Measurements from ENCODE around the gene INPP4B. TPM values are rescaled to one million over a fixed set of nuclear protein-coding genes. Genes with fewer than 3 reads are reported as not detected.

INPP4B gene
- total RNA-seq = 7.8 TPM
- 2.3 TPM for polyA plus RNA-seq
- long read RNA-seq, donor 1 = 0 reads
- long read RNA-seq, donor 2 = 0 reads
- long read RNA-seq, donor 3 = 0 reads
- long read RNA-seq, donor 4 = 0 reads
- long read RNA-seq, donor 5 = 0 reads
- long read RNA-seq, donor 6 = 0 reads
- long read RNA-seq, donor 7, partial matches to known transcripts = 0 of 1 reads
- long read RNA-seq, donor 7, other reads (novel, unspliced or antisense) = 0 of 1 reads
- long read RNA-seq, donor 8 = 0 reads
- long read RNA-seq, donor 9 = 0 reads
- long read RNA-seq, donor 10 = 0 reads

- Histone ChIP-seq H3K9me3 (ENCODE audit: control insufficient read depth in 2 of 2, insufficient read depth in 1 of 2, low read length in 1 of 2) (no peaks in the 10 kb centered on the region), H3K27ac (ENCODE audit: low read depth in 1 of 2, low read length in 1 of 2) (peak within 1 kb of the TSS in 1 of 2 donors; percentile 36), H3K4me3 (ENCODE audit: low read length in 2 of 2) (peak within 1 kb of the TSS; percentile 64 to 73), H3K27me3 (ENCODE audit: control insufficient read depth in 2 of 2, insufficient read depth in 1 of 2, low read length in 1 of 2) (peaks cover 0 to 25% of the 10 kb centered on the region in 2 donors), H3K36me3 (ENCODE audit: control insufficient read depth in 2 of 2, insufficient read depth in 2 of 2, low read length in 1 of 2) (no peaks in the 10 kb centered on the region), H3K4me1 (ENCODE audit: control insufficient read depth in 2 of 2, insufficient read depth in 2 of 2, low read length in 2 of 2) (peaks cover 7 to 18% of the 10 kb centered on the region in 2 donors)
- WGBS = under 1% methylated on average over 55 of the region's 55 CpGs
- peak in 8 of 9 donors; percentile 45 to 84 (median 59) for DNase-seq (ENCODE audit: low read depth in 6 of 9, low spot score in 9 of 9)
Measured at GRCh38 chr4:142846108-142846728, at the start of gene INPP4B. Gene INPP4B, minus strand, starts transcription at chr4:142846301.

- no peaks in the 10 kb centered on the region for H3K36me3 ChIP-seq (ENCODE audit: control insufficient read depth in 2 of 2, insufficient read depth in 2 of 2, low read length in 1 of 2)
- H3K4me1 ChIP-seq (ENCODE audit: control insufficient read depth in 2 of 2, insufficient read depth in 2 of 2, low read length in 2 of 2) = no peaks in the 10 kb centered on the region
- WGBS = 91% methylated on average over 3 of the region's 3 CpGs
- no peak overlapping the region for H3K27ac ChIP-seq (ENCODE audit: low read depth in 1 of 2, low read length in 1 of 2)
- peaks cover 0 to 7% of the 10 kb centered on the region in 2 donors for H3K9me3 ChIP-seq (ENCODE audit: control insufficient read depth in 2 of 2, insufficient read depth in 1 of 2, low read length in 1 of 2)
- H3K4me3 ChIP-seq (ENCODE audit: low read length in 2 of 2) = no peak overlapping the region
- no peaks in the 10 kb centered on the region for H3K27me3 ChIP-seq (ENCODE audit: control insufficient read depth in 2 of 2, insufficient read depth in 1 of 2, low read length in 1 of 2)
- DNase-seq (ENCODE audit: low read depth in 6 of 9, low spot score in 9 of 9) = no peak
Measured at GRCh38 chr4:142893012-142893411, 46.9 kb upstream of the INPP4B start.

GRCh38 chr4:142886566-142886965 is 40.5 kb upstream of the INPP4B start:
- Histone ChIP-seq H3K4me1 (ENCODE audit: control insufficient read depth in 2 of 2, insufficient read depth in 2 of 2, low read length in 2 of 2) (no peaks in the 10 kb centered on the region), H3K36me3 (ENCODE audit: control insufficient read depth in 2 of 2, insufficient read depth in 2 of 2, low read length in 1 of 2) (no peaks in the 10 kb centered on the region), H3K27me3 (ENCODE audit: control insufficient read depth in 2 of 2, insufficient read depth in 1 of 2, low read length in 1 of 2) (no peaks in the 10 kb centered on the region), H3K9me3 (ENCODE audit: control insufficient read depth in 2 of 2, insufficient read depth in 1 of 2, low read length in 1 of 2) (no peaks in the 10 kb centered on the region), H3K4me3 (ENCODE audit: low read length in 2 of 2) (no peak overlapping the region), H3K27ac (ENCODE audit: low read depth in 1 of 2, low read length in 1 of 2) (no peak overlapping the region)
- no peak for DNase-seq (ENCODE audit: low read depth in 6 of 9, low spot score in 9 of 9)
- 94% methylated on average over 5 of the region's 5 CpGs for WGBS

- Histone ChIP-seq H3K36me3 (ENCODE audit: control insufficient read depth in 2 of 2, insufficient read depth in 2 of 2, low read length in 1 of 2) (no peaks in the 10 kb centered on the region), H3K4me3 (ENCODE audit: low read length in 2 of 2) (no peak overlapping the region), H3K4me1 (ENCODE audit: control insufficient read depth in 2 of 2, insufficient read depth in 2 of 2, low read length in 2 of 2) (no peaks in the 10 kb centered on the region), H3K27me3 (ENCODE audit: control insufficient read depth in 2 of 2, insufficient read depth in 1 of 2, low read length in 1 of 2) (no peaks in the 10 kb centered on the region), H3K27ac (ENCODE audit: low read depth in 1 of 2, low read length in 1 of 2) (no peak overlapping the region), H3K9me3 (ENCODE audit: control insufficient read depth in 2 of 2, insufficient read depth in 1 of 2, low read length in 1 of 2) (no peaks in the 10 kb centered on the region)
- WGBS = 77% methylated on average over 4 of the region's 4 CpGs
- DNase-seq (ENCODE audit: low read depth in 6 of 9, low spot score in 9 of 9) = peak in 3 of 9 donors; percentile 2 to 33 (median 10)
Measured at GRCh38 chr4:142883040-142883832, 37.1 kb upstream of the INPP4B start.

- no peaks in the 10 kb centered on the region for H3K9me3 ChIP-seq (ENCODE audit: control insufficient read depth in 2 of 2, insufficient read depth in 1 of 2, low read length in 1 of 2)
- H3K36me3 ChIP-seq (ENCODE audit: control insufficient read depth in 2 of 2, insufficient read depth in 2 of 2, low read length in 1 of 2) = no peaks in the 10 kb centered on the region
- no peaks in the 10 kb centered on the region for H3K4me1 ChIP-seq (ENCODE audit: control insufficient read depth in 2 of 2, insufficient read depth in 2 of 2, low read length in 2 of 2)
- no peak for DNase-seq (ENCODE audit: low read depth in 6 of 9, low spot score in 9 of 9)
- no peaks in the 10 kb centered on the region for H3K27me3 ChIP-seq (ENCODE audit: control insufficient read depth in 2 of 2, insufficient read depth in 1 of 2, low read length in 1 of 2)
- WGBS = 96% methylated on average over 5 of the region's 5 CpGs
- H3K4me3 ChIP-seq (ENCODE audit: low read length in 2 of 2) = no peak overlapping the region
- H3K27ac ChIP-seq (ENCODE audit: low read depth in 1 of 2, low read length in 1 of 2) = no peak overlapping the region
Measured at GRCh38 chr4:142882159-142882558, 36.1 kb upstream of the INPP4B start.

GRCh38 chr4:142881331-142881730 is 35.2 kb upstream of the INPP4B start:
- H3K4me3 ChIP-seq (ENCODE audit: low read length in 2 of 2) = no peak overlapping the region
- no peak for DNase-seq (ENCODE audit: low read depth in 6 of 9, low spot score in 9 of 9)
- WGBS = 90% methylated on average over 2 of the region's 2 CpGs
- H3K36me3 ChIP-seq (ENCODE audit: control insufficient read depth in 2 of 2, insufficient read depth in 2 of 2, low read length in 1 of 2) = no peaks in the 10 kb centered on the region
- H3K27ac ChIP-seq (ENCODE audit: low read depth in 1 of 2, low read length in 1 of 2) = no peak overlapping the region
- no peaks in the 10 kb centered on the region for H3K4me1 ChIP-seq (ENCODE audit: control insufficient read depth in 2 of 2, insufficient read depth in 2 of 2, low read length in 2 of 2)
- no peaks in the 10 kb centered on the region for H3K27me3 ChIP-seq (ENCODE audit: control insufficient read depth in 2 of 2, insufficient read depth in 1 of 2, low read length in 1 of 2)
- no peaks in the 10 kb centered on the region for H3K9me3 ChIP-seq (ENCODE audit: control insufficient read depth in 2 of 2, insufficient read depth in 1 of 2, low read length in 1 of 2)

- H3K4me1 ChIP-seq (ENCODE audit: control insufficient read depth in 2 of 2, insufficient read depth in 2 of 2, low read length in 2 of 2) = no peaks in the 10 kb centered on the region
- no peaks in the 10 kb centered on the region for H3K27me3 ChIP-seq (ENCODE audit: control insufficient read depth in 2 of 2, insufficient read depth in 1 of 2, low read length in 1 of 2)
- WGBS = 98% methylated on average over 2 of the region's 2 CpGs
- H3K9me3 ChIP-seq (ENCODE audit: control insufficient read depth in 2 of 2, insufficient read depth in 1 of 2, low read length in 1 of 2) = peaks cover 0 to 3% of the 10 kb centered on the region in 2 donors
- H3K27ac ChIP-seq (ENCODE audit: low read depth in 1 of 2, low read length in 1 of 2) = no peak overlapping the region
- no peaks in the 10 kb centered on the region for H3K36me3 ChIP-seq (ENCODE audit: control insufficient read depth in 2 of 2, insufficient read depth in 2 of 2, low read length in 1 of 2)
- DNase-seq (ENCODE audit: low read depth in 6 of 9, low spot score in 9 of 9) = no peak
- H3K4me3 ChIP-seq (ENCODE audit: low read length in 2 of 2) = no peak overlapping the region
Measured at GRCh38 chr4:142875117-142875516, 29.0 kb upstream of the INPP4B start.

- no peak for DNase-seq (ENCODE audit: low read depth in 6 of 9, low spot score in 9 of 9)
- WGBS = 100% methylated on average over 1 of the region's 1 CpG
- Histone ChIP-seq H3K4me3 (ENCODE audit: low read length in 2 of 2) (no peak overlapping the region), H3K4me1 (ENCODE audit: control insufficient read depth in 2 of 2, insufficient read depth in 2 of 2, low read length in 2 of 2) (no peaks in the 10 kb centered on the region), H3K27me3 (ENCODE audit: control insufficient read depth in 2 of 2, insufficient read depth in 1 of 2, low read length in 1 of 2) (no peaks in the 10 kb centered on the region), H3K27ac (ENCODE audit: low read depth in 1 of 2, low read length in 1 of 2) (no peak overlapping the region), H3K9me3 (ENCODE audit: control insufficient read depth in 2 of 2, insufficient read depth in 1 of 2, low read length in 1 of 2) (peaks cover 0 to 3% of the 10 kb centered on the region in 2 donors), H3K36me3 (ENCODE audit: control insufficient read depth in 2 of 2, insufficient read depth in 2 of 2, low read length in 1 of 2) (no peaks in the 10 kb centered on the region)
Measured at GRCh38 chr4:142874684-142875083, 28.6 kb upstream of the INPP4B start.

GRCh38 chr4:142866685-142867084 is 20.6 kb upstream of the INPP4B start:
- no peak for DNase-seq (ENCODE audit: low read depth in 6 of 9, low spot score in 9 of 9)
- Histone ChIP-seq H3K27ac (ENCODE audit: low read depth in 1 of 2, low read length in 1 of 2) (no peak overlapping the region), H3K9me3 (ENCODE audit: control insufficient read depth in 2 of 2, insufficient read depth in 1 of 2, low read length in 1 of 2) (no peaks in the 10 kb centered on the region), H3K4me1 (ENCODE audit: control insufficient read depth in 2 of 2, insufficient read depth in 2 of 2, low read length in 2 of 2) (no peaks in the 10 kb centered on the region), H3K4me3 (ENCODE audit: low read length in 2 of 2) (no peak overlapping the region), H3K36me3 (ENCODE audit: control insufficient read depth in 2 of 2, insufficient read depth in 2 of 2, low read length in 1 of 2) (no peaks in the 10 kb centered on the region), H3K27me3 (ENCODE audit: control insufficient read depth in 2 of 2, insufficient read depth in 1 of 2, low read length in 1 of 2) (no peaks in the 10 kb centered on the region)
- 97% methylated on average over 5 of the region's 5 CpGs for WGBS
